Measurements from ENCODE around the gene SQSTM1. TPM values are rescaled to one million over a fixed set of nuclear protein-coding genes. Genes with fewer than 3 reads are reported as not detected.

The SQSTM1 gene
- total and polyA plus RNA-seq, 2 of the 8 experiments (the other 6 are each of a cell fraction or from before 2014, with no cell fraction given), result 78.6 to 110 TPM

DNA sequence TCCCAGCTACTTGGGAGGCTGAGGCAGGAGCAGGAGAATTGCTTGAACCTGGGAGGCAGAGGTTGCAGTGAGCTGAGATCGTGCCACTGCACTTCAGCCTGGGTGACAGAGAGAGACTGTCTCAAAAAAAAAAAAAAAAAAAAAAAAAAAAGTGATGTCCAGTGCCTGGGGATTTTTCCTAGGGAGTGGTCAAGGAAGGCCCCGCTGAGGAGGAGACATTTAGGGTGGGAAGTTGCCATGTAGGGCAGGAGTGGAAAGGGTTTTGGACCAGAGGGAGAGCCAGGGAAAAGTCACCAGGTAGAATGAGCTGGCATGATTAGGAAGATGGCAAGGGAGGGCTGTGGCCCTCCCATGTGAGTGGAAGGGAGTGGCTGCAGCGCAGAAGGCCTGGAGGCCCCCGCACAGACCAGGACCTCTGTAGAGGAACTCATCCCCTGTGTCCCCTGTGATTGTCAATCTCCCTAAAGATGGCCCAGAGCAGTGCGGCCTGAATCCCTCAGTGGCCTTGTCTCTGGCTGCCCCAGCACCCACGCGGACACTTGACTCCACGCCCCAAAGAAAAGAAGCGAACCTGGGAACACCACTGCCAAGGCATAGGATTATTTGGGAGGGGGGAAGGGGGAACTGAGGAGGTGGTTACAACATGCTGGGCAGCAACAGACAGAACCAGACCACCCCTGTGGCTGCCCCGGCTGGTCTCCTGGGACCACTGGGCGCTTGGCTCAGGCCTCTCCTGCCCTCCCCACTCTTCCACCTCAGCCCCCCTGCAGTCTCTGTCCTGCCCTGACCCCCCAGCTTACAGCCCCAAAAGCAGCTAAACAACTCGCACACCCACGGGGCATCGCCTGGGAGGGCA, 2.6 kb upstream of the SQSTM1 start:
- Histone ChIP-seq H2BK12ac (ENCODE audit: low read depth, low read length) (peak overlapping the region; percentile 77; the same call in 1 of the 2 replicates), H3K18ac (ENCODE audit: extremely low read depth, low read length) (peak overlapping the region; percentile 90), H2BK15ac (ENCODE audit: low read length) (peak overlapping the region; percentile 55), H4K8ac (ENCODE audit: extremely low read depth, insufficient read depth, low read length) (peak overlapping the region; percentile 93), H2BK120ac (replicated peaks; ENCODE audit: low read depth, low read length) (peak overlapping the region; percentile 82), H3K4me3 (ENCODE audit: extremely low read depth in 1 of 4, insufficient read depth in 2 of 4, low read depth in 3 of 4, low read length in 4 of 4) (peak overlapping the region; percentile 3 to 91 (median 30); a peak in 5 of 8 replicates), H2BK5ac (ENCODE audit: low read depth, low read length) (peak overlapping the region; percentile 96; the same call in 1 of the 2 replicates), H3K56ac (replicated peaks; ENCODE audit: insufficient read length, low read depth, low read length) (no peak overlapping the region), H2BK20ac (ENCODE audit: low read length) (peak overlapping the region; percentile 51), H3K14ac (ENCODE audit: insufficient read length) (no peak overlapping the region), H4K5ac (ENCODE audit: insufficient read length, low read depth, low read length) (peak overlapping the region; percentile 1), H3K27ac (ENCODE audit: low read depth, low read length) (peak overlapping the region; percentile 67; the same call in 1 of the 2 replicates), H3K79me2 (ENCODE audit: control insufficient read depth in 1 of 2, insufficient read depth in 2 of 2, low read length in 2 of 2) (peaks cover 4 to 20% of the 10 kb centered on the region in 2 experiments; a peak in 2 of 4 replicates), H4K20me1 (replicated peaks in 1 of 2; ENCODE audit: control insufficient read depth in 1 of 2, insufficient read depth in 2 of 2, low read length in 2 of 2) (peaks cover 8 to 13% of the 10 kb centered on the region in 2 experiments), H3K36me3 (ENCODE audit: control insufficient read depth in 2 of 4, insufficient read depth in 4 of 4, low read length in 3 of 4) (no peaks in the 10 kb centered on the region; a peak in 1 of 8 replicates), H3K4me2 (ENCODE audit: insufficient read depth in 1 of 2, low read depth in 2 of 2, low read length in 2 of 2) (peak overlapping the region; percentile 54 to 58), H3K23me2 (ENCODE audit: low read depth, low read length) (peaks cover 15% of the 10 kb centered on the region; the same call in 1 of the 2 replicates), H2AK5ac (ENCODE audit: low read depth, low read length) (0 out of 2 replicates have a peak overlapping the region, but pooled peaks have one; percentile 0), H3K4ac (replicated peaks; ENCODE audit: insufficient read length, low read depth, low read length) (peak overlapping the region; percentile 76), H3K27me3 (replicated peaks in 1 of 4; ENCODE audit: control insufficient read depth in 3 of 4, extremely low read depth in 1 of 4, insufficient read depth in 3 of 4, low read length in 3 of 4) (peaks cover 0 to 5% (median 2%) of the 10 kb centered on the region in 4 experiments; a peak in 2 of 7 replicates), H2AFZ (ENCODE audit: low read length) (no peak overlapping the region), H3K23ac (ENCODE audit: insufficient read length) (no peak overlapping the region), H3K4me1 (replicated peaks in 1 of 4; ENCODE audit: control insufficient read depth in 3 of 4, insufficient read depth in 4 of 4, low read length in 3 of 4) (peaks cover 4 to 42% (median 37%) of the 10 kb centered on the region in 4 experiments), H4K91ac (replicated peaks; ENCODE audit: insufficient read length, low read length) (peak overlapping the region; percentile 99), H3K9ac (replicated peaks in 1 of 4; ENCODE audit: extremely low read depth in 1 of 4, low read depth in 3 of 4, low read length in 3 of 4) (0 out of 7 replicates have a peak overlapping the region, but pooled peaks of 1 of the 4 experiments have one; percentile 34), H3K79me1 (ENCODE audit: low read depth, low read length) (peaks cover 8% of the 10 kb centered on the region), H3K9me3 (ENCODE audit: insufficient read depth in 2 of 2, low read depth in 1 of 2, low read length in 1 of 2) (no peaks in the 10 kb centered on the region)
- CTCF ChIA-PET (ENCODE audit: partially characterized antibody), result interaction anchor here (1.0 kb wide), 1 partner anchor 21 kb away, joined by 3 read pairs; no protein-coding TSS in a partner anchor
- DNase-seq (ENCODE audit: low read depth in 1 of 2, low spot score in 2 of 2) (no peak), FAIRE-seq (no peak)
- POLR2A ChIA-PET (ENCODE audit: partially characterized antibody), result interaction anchor here (1.7 to 12.6 kb wide), 4 partner anchors 9 to 85 kb away, joined by 3 to 207 read pairs (median 6); partner anchors contain the start of genes LTC4S and MGAT4B
- WGBS, 2 experiments (ENCODE audit: extremely low coverage in 1 of 2, insufficient coverage in 1 of 2, insufficient read length in 1 of 2, insufficient replicate concordance in 2 of 2, low coverage in 1 of 2, low lambda C conversion rate in 2 of 2, missing lambda C conversion rate in 1 of 2), result 54% methylated on average over 14 of the region's 14 CpGs; no CpG with 5 or more reads in 1 of the 2 experiments
- TF ChIP-seq KDM4A (IDR thresholded peaks at IDR 0.05; ENCODE audit: low read depth, low read length, severe bottlenecking) (peak; percentile 3), HDAC6 (IDR thresholded peaks at IDR 0.05; ENCODE audit: low read depth, low read length) (no peak), CREB1 (IDR thresholded peaks at IDR 0.05) (no peak), SIX5 (IDR thresholded peaks at IDR 0.05; ENCODE audit: low read depth, low read length) (no peak), ASH2L (IDR thresholded peaks at IDR 0.05; ENCODE audit: low read length) (no peak), NRF1 (IDR thresholded peaks at IDR 0.05; ENCODE audit: low read depth, low read length) (0 out of 2 replicates have a peak, but pooled peaks have one; percentile 4), CHD1 (IDR thresholded peaks at IDR 0.05; ENCODE audit: low read depth, low read length) (no peak), EGR1 (IDR thresholded peaks at IDR 0.05; ENCODE audit: borderline replicate concordance, low read depth, low read length) (no peak)
- TF ChIP-seq, protein P1, sequence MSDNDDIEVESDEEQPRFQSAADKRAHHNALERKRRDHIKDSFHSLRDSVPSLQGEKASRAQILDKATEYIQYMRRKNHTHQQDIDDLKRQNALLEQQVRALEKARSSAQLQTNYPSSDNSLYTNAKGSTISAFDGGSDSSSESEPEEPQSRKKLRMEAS (IDR thresholded peaks at IDR 0.05), result no peak
- TF ChIP-seq, protein P2, sequence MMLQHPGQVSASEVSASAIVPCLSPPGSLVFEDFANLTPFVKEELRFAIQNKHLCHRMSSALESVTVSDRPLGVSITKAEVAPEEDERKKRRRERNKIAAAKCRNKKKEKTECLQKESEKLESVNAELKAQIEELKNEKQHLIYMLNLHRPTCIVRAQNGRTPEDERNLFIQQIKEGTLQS (IDR thresholded peaks at IDR 0.05; ENCODE audit: insufficient read depth, low read depth, low read length), result no peak

Measured in H1 (cell line).